Endothelial cell of umbilical vein (primary cell): ENCODE data around the gene GNAQ. TPM values are rescaled to one million over a fixed set of nuclear protein-coding genes. Genes with fewer than 3 reads are reported as not detected.

Experiments
- BruUV-seq: library from RNA; stranded (reverse); fragments of 400-500 nt; replicated peaks from 2 replicates; lab custom pipeline; 2021; lab: Mats Ljungman, UMichigan
- CTCF ChIA-PET: fragments of 300-600, 350-600 bp; sonication (Branson Sonifier 250); formaldehyde crosslinking; loops from one replicate; lab custom pipeline; 2021; ENCODE audit warnings: antibody characterized with exemption, inconsistent platforms; lab: Charles Lee
- POLR2A ChIA-PET: fragments of 300-600, 350-600 bp; sonication (Branson Sonifier 250); formaldehyde crosslinking; loops from one replicate; lab custom pipeline; 2021; ENCODE audit warnings: antibody characterized with exemption, inconsistent platforms; lab: Charles Lee
- DNase-seq: peaks from one replicate; pipeline ENCODE4 v3.0.0-alpha.2; 2011; ENCODE audit warnings: low read depth, low spot score
- FAIRE-seq: peaks from 2 replicates; lab custom pipeline; 2011; peaks lifted over from hg19 to GRCh38; lab: Jason Lieb, UNC
- H2AFZ ChIP-seq: 2 replicates; pipeline ENCODE4 v1.6.0; 2012; ENCODE audit warnings: low read depth, low read length, control low read depth, inconsistent platforms
- H3K27ac ChIP-seq: 2 replicates; pipeline ENCODE4 v1.5.1; 2011; ENCODE audit warnings: low read depth, mild to moderate bottlenecking, control low read depth, low read length, moderate library complexity; ENCODE audit not compliant: insufficient read depth
- H3K27me3 ChIP-seq, 2 experiments: 2 replicates each; pipeline versions ENCODE4 v1.6.0 to v1.6.1; 2011; ENCODE audit warnings: low read length in 2 of 2, mixed read lengths in 1 of 2; ENCODE audit not compliant: control insufficient read depth in 2 of 2, insufficient read depth in 2 of 2
- H3K36me3 ChIP-seq, 2 experiments: 2 replicates in 1 of 2; 3 replicates in 1 of 2; pipeline ENCODE4 v1.5.1; 2011; ENCODE audit warnings: low read length in 2 of 2, mild to moderate bottlenecking in 1 of 2, moderate library complexity in 1 of 2; ENCODE audit not compliant: control insufficient read depth in 2 of 2, insufficient read depth in 2 of 2; ENCODE audit errors: extremely low read depth in 1 of 2
- H3K4me1 ChIP-seq: 3 replicates; pipeline ENCODE4 v1.5.1; 2011; ENCODE audit warnings: mild to moderate bottlenecking, low read length; ENCODE audit not compliant: control insufficient read depth, insufficient read depth; ENCODE audit errors: extremely low read depth
- H3K4me2 ChIP-seq: 2 replicates; pipeline ENCODE4 v1.6.1; 2011; ENCODE audit warnings: low read length, control low read depth, mixed read lengths; ENCODE audit not compliant: insufficient read depth
- H3K4me3 ChIP-seq, 3 experiments: fragments of 200-600 bp in 1 of 3; sonication (generic), shearing (Covaris generic) in 1 of 3; replicated peaks in 1 of 3; 2 replicates each; pipeline ENCODE4 v1.5.1; 2011 to 2016; ENCODE audit warnings: control low read depth in 3 of 3, low read length in 3 of 3, mild to moderate bottlenecking in 2 of 3, inconsistent platforms in 1 of 3, low read depth in 1 of 3, moderate library complexity in 1 of 3; ENCODE audit not compliant: insufficient read depth in 1 of 3
- H3K79me2 ChIP-seq: 2 replicates; pipeline ENCODE4 v1.6.0; 2012; ENCODE audit warnings: low read length, inconsistent platforms; ENCODE audit not compliant: control insufficient read depth, insufficient read depth
- H3K9ac ChIP-seq: replicated peaks from 2 replicates; pipeline ENCODE3; 2011; ENCODE audit warnings: low read length, control low read depth; ENCODE audit not compliant: insufficient read depth; ENCODE audit errors: extremely low read depth
- H3K9me1 ChIP-seq: replicated peaks from 3 replicates; pipeline ENCODE4 v1.6.0; 2011; ENCODE audit warnings: mild to moderate bottlenecking, low read length; ENCODE audit not compliant: control insufficient read depth, insufficient read depth; ENCODE audit errors: extremely low read depth
- H3K9me3 ChIP-seq: replicated peaks from 2 replicates; pipeline ENCODE4 v1.5.1; 2012; ENCODE audit warnings: low read length, inconsistent platforms; ENCODE audit not compliant: control insufficient read depth, insufficient read depth
- H4K20me1 ChIP-seq: replicated peaks from 2 replicates; pipeline ENCODE3; 2011; ENCODE audit warnings: mild to moderate bottlenecking, low read length; ENCODE audit not compliant: control insufficient read depth, insufficient read depth; ENCODE audit errors: extremely low read depth
- CTCF ChIP-seq, 2 donors: IDR thresholded peaks; 1 replicate in 1 of 2; 2 replicates in 1 of 2; pipeline ENCODE4 v1.5.1; 2011; ENCODE audit warnings: low read length in 2 of 2, mild to moderate bottlenecking in 2 of 2, moderate library complexity in 2 of 2, control low read depth in 1 of 2, inconsistent platforms in 1 of 2, low read depth in 1 of 2; ENCODE audit not compliant: insufficient read depth in 1 of 2; ENCODE audit errors: extremely low read depth in 1 of 2
- EZH2 ChIP-seq: IDR thresholded peaks from 2 replicates; pipeline ENCODE4 v1.6.1; 2012; ENCODE audit warnings: borderline replicate concordance, low read depth, mild to moderate bottlenecking, moderate library complexity, low read length, inconsistent platforms; ENCODE audit not compliant: severe bottlenecking
- FOS ChIP-seq: IDR thresholded peaks from 2 replicates; pipeline ENCODE4 v1.6.1; 2011; ENCODE audit warnings: mild to moderate bottlenecking, low read length, moderate library complexity, borderline replicate concordance; ENCODE audit not compliant: insufficient read depth
- GATA2 ChIP-seq: IDR thresholded peaks from 2 replicates; pipeline ENCODE4 v1.7.0; 2011; ENCODE audit warnings: low read depth, mild to moderate bottlenecking, moderate library complexity, mixed read lengths, low read length; ENCODE audit not compliant: insufficient read length, insufficient read depth
- JUN ChIP-seq: IDR thresholded peaks from 2 replicates; pipeline ENCODE4 v1.6.1; 2011; ENCODE audit warnings: borderline replicate concordance, low read depth; ENCODE audit not compliant: insufficient read length, insufficient read depth
- MAX ChIP-seq: IDR thresholded peaks from 2 replicates; pipeline ENCODE4 v1.6.1; 2011; ENCODE audit not compliant: insufficient read depth, insufficient read length
- MYC ChIP-seq: IDR thresholded peaks from one replicate; pipeline ENCODE4 v1.6.1; 2011; ENCODE audit warnings: mild to moderate bottlenecking, low read depth, low read length
- POLR2A ChIP-seq: IDR thresholded peaks from 2 replicates; pipeline ENCODE4 v1.6.1; 2012; ENCODE audit warnings: low read depth, mild to moderate bottlenecking, control low read depth, low read length
- POLR2AphosphoS5 ChIP-seq: IDR thresholded peaks from 2 replicates; pipeline ENCODE4 v1.6.1; 2012; ENCODE audit warnings: low read depth, mild to moderate bottlenecking, control low read depth, low read length, moderate library complexity; ENCODE audit not compliant: insufficient read depth
- dilution Hi-C: fragments of 300-500 bp; cut with MboI; formaldehyde crosslinking; loops from one replicate; pipeline ENCODE4 v1.15.0; 2019; ENCODE audit warnings: low sequenced_read_pairs; ENCODE audit not compliant: extremely low pct_ligation_motif_present
- intact Hi-C: fragments of 100-400 bp; cut with micrococcal nuclease; formaldehyde crosslinking; loops from one replicate; pipeline ENCODE4 v1.10.0; 2022
- polyA plus RNA-seq, 4 experiments: library from polyadenylated mRNA; depleted of rRNA in 3 of 4; stranded (reverse) in 3 of 4; unstranded in 1 of 4; fragments of >200 nt; gene quantifications; 2 replicates each; pipeline versions ENCODE4 v1.2.1 to v1.2.3, GENCODE V29; 2011 to 2012; ENCODE audit warnings: missing spikeins in 1 of 4
- total RNA-seq: library from RNA; stranded (reverse); gene quantifications from 2 replicates; pipeline ENCODE4 v1.2.3, GENCODE V29; 2021

Gene GNAQ
- total and polyA plus RNA-seq, 2 donors (not counting 3 experiments of a cell fraction or from before 2014, with no cell fraction given): 26.1 to 67.3 TPM

GRCh38 chr9:77877976-77878375 lies 153.6 kb downstream of the GNAQ start:
- TF ChIP-seq POLR2A: no peak
- TF ChIP-seq CTCF (IDR thresholded peaks at IDR 0.05; ENCODE audit: extremely low read depth in 1 of 2, insufficient read depth in 1 of 2, low read depth in 1 of 2, low read length in 2 of 2): no peak
- TF ChIP-seq JUN: no peak
- no peak for TF ChIP-seq MAX
- TF ChIP-seq POLR2AphosphoS5: no peak
- no peak for TF ChIP-seq EZH2
- TF ChIP-seq MYC: no peak
- no peak for TF ChIP-seq GATA2
- no peak for TF ChIP-seq FOS
- Histone ChIP-seq H3K27me3 (no peaks in the 10 kb centered on the region), H3K9me3 (no peaks in the 10 kb centered on the region), H3K9me1 (no peaks in the 10 kb centered on the region), H2AFZ (no peak overlapping the region), H3K4me2 (no peak overlapping the region), H3K4me3 (no peak overlapping the region), H3K79me2 (peaks cover 30% of the 10 kb centered on the region), H3K36me3 (no peaks in the 10 kb centered on the region), H3K9ac (no peak overlapping the region), H3K4me1 (peaks cover 12% of the 10 kb centered on the region), H4K20me1 (peaks cover 2% of the 10 kb centered on the region), H3K27ac (no peak overlapping the region)
- ChIA-PET POLR2A (no interaction called here), CTCF (no interaction called here)
- dilution Hi-C loops: no loop called here
- no TSS peak for BruUV-seq
- no peak for DNase-seq
- intact Hi-C loops: no loop called here
- no peak for FAIRE-seq
